ENCODE results near the gene PLAAT4.
"Not testable (repeated sequence)": the region's sequence is repeated elsewhere in the genome, so short reads cannot be mapped to it uniquely, and the experiment has no call there.

PLAAT4 gene

GRCh38 chr11:63573881-63574855 is 37.6 kb downstream of the PLAAT4 start:
- DNase-seq = peak; percentile 56 to 67

- DNase-seq = no peak
Observed at GRCh38 chr11:63574856-63575602, 38.4 kb downstream of the PLAAT4 start.

GRCh38 chr11:63578882-63579281 is 42.3 kb downstream of the PLAAT4 start:
- DNase-seq = not testable (repeated sequence)

- not testable (repeated sequence) for DNase-seq
Observed at GRCh38 chr11:63581224-63581623, 44.6 kb downstream of the PLAAT4 start.

GRCh38 chr11:63583357-63583677 is 46.7 kb downstream of the PLAAT4 start:
- DNase-seq = no peak

- DNase-seq = no peak
Observed at GRCh38 chr11:63586451-63587166, 50.0 kb downstream of the PLAAT4 start.

GRCh38 chr11:63589000-63589399 is 52.4 kb downstream of the PLAAT4 start:
- no peak for DNase-seq

- no peak for DNase-seq
Observed at GRCh38 chr11:63590024-63590788, 53.6 kb downstream of the PLAAT4 start.

- DNase-seq = no peak
Observed at GRCh38 chr11:63592975-63593395, 56.4 kb downstream of the PLAAT4 start.

GRCh38 chr11:63595296-63595695 is 58.7 kb downstream of the PLAAT4 start:
- no peak for DNase-seq
